Measurements from ENCODE around the gene LPCAT1. TPM values are rescaled to one million over a fixed set of nuclear protein-coding genes. Genes with fewer than 3 reads are reported as not detected.

Gene LPCAT1
- total RNA-seq, 2 donors from 2014 or later, result 53.9 to 54.6 TPM

DNA sequence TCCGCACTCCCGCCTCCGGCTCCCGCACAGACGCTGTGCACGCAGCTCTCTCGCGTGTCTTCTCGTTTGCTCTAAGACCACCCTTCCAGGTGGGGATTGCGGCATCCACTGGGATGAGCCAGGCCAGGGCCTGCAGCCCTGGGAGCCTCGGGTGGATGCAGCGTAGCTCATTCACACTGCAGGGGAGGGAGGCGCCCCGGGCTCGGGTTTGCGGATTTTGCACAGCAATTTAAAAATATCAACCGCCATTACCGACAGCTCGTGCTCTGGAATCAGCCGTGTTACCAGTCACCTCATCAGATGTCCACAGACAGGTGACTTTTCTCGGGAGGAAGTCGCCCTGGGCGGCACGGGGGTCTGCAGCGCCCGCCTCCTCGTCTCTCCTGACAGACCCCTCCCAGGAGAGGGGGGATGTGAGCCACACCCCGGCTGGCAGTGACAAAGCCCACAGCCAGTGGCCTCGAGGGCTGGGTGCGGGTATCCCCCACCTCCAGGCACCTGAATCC is 57.7 kb downstream of the LPCAT1 start:
- TF ChIP-seq, protein P1, sequence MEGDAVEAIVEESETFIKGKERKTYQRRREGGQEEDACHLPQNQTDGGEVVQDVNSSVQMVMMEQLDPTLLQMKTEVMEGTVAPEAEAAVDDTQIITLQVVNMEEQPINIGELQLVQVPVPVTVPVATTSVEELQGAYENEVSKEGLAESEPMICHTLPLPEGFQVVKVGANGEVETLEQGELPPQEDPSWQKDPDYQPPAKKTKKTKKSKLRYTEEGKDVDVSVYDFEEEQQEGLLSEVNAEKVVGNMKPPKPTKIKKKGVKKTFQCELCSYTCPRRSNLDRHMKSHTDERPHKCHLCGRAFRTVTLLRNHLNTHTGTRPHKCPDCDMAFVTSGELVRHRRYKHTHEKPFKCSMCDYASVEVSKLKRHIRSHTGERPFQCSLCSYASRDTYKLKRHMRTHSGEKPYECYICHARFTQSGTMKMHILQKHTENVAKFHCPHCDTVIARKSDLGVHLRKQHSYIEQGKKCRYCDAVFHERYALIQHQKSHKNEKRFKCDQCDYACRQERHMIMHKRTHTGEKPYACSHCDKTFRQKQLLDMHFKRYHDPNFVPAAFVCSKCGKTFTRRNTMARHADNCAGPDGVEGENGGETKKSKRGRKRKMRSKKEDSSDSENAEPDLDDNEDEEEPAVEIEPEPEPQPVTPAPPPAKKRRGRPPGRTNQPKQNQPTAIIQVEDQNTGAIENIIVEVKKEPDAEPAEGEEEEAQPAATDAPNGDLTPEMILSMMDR (IDR thresholded peaks at IDR 0.05), result no peak
- DNase-seq (ENCODE audit: low spot score), result no peak
- H3K4me3 ChIP-seq, result no peak overlapping the region
- peaks cover 40% of the 10 kb centered on the region for H3K36me3 ChIP-seq
- no peak for ATAC-seq (ENCODE audit: insufficient number of reproducible peaks, low FRiP score, low read depth)
- no peak overlapping the region for H3K27ac ChIP-seq
- no peaks in the 10 kb centered on the region for H3K9me3 ChIP-seq
- H3K27me3 ChIP-seq (replicated peaks; ENCODE audit: insufficient read depth), result no peaks in the 10 kb centered on the region
- no peaks in the 10 kb centered on the region for H3K4me1 ChIP-seq (ENCODE audit: control insufficient read depth in 1 of 2, low read depth in 2 of 2)

DNA sequence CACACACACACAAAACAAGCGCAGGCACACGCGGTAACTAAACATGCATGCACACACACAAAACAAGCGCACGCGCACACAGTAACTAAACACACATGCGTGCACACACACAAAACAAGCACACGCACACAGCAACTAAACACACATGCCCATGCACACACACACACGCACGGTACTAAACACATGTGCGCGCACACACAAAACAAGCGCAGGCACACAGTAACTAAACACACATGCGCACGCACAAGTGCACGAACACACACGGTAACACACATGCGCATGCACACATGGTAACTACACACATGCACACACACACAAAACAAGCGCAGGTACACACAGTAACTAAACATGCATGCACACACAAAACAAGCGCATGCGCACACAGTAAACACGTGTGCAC is 58.6 kb downstream of the LPCAT1 start:
- peaks cover 40% of the 10 kb centered on the region for H3K36me3 ChIP-seq
- H3K27ac ChIP-seq, result no peak overlapping the region
- H3K4me1 ChIP-seq (ENCODE audit: control insufficient read depth in 1 of 2, low read depth in 2 of 2), result no peaks in the 10 kb centered on the region
- no peak overlapping the region for H3K4me3 ChIP-seq
- H3K27me3 ChIP-seq (replicated peaks; ENCODE audit: insufficient read depth), result no peaks in the 10 kb centered on the region
- TF ChIP-seq, protein P1 (IDR thresholded peaks at IDR 0.05), result no peak
- DNase-seq (ENCODE audit: low spot score), result no peak
- H3K9me3 ChIP-seq, result no peaks in the 10 kb centered on the region
- no peak for ATAC-seq (ENCODE audit: insufficient number of reproducible peaks, low FRiP score, low read depth)

DNA sequence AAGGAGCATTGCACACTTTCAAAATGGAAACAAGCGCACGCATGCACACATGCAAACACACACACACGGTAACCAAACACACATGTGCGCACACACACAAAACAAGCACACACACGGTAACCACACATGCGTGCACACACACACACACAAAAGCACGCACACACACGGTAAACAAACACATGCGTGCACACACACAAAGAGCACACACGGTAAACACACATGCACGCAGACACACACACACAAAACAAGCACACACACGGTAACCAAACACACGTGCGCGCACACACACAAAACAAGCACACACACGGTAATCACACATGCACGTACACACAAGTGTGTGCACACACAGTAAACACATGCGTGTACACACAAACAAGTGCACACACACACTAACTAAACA is 59.2 kb downstream of the LPCAT1 start:
- no peaks in the 10 kb centered on the region for H3K9me3 ChIP-seq
- H3K36me3 ChIP-seq, result peaks cover 40% of the 10 kb centered on the region
- H3K27me3 ChIP-seq (replicated peaks; ENCODE audit: insufficient read depth), result no peaks in the 10 kb centered on the region
- H3K4me1 ChIP-seq (ENCODE audit: control insufficient read depth in 1 of 2, low read depth in 2 of 2), result no peaks in the 10 kb centered on the region
- DNase-seq (ENCODE audit: low spot score), result no peak
- H3K27ac ChIP-seq, result no peak overlapping the region
- no peak overlapping the region for H3K4me3 ChIP-seq
- no peak for ATAC-seq (ENCODE audit: insufficient number of reproducible peaks, low FRiP score, low read depth)
- TF ChIP-seq, protein P1 (IDR thresholded peaks at IDR 0.05), result no peak

DNA sequence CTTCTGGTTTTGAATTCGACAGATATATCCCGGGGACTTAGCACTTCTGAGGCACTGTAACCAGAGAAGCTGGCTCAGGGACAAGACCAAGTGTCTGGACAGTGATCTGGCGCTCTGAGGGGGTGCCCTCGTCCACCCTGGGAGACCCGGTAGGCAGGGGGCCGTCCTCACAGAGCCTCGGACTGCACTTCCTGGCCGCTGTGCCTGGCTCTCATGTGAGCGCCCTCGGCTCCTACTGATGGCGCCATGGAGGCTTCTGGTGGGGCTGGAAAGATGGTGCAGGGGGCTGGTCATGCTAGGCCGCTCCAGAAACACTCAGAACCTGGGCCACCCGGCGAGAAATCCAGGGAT is 59.7 kb downstream of the LPCAT1 start:
- Histone ChIP-seq H3K4me3 (no peak overlapping the region), H3K36me3 (peaks cover 38% of the 10 kb centered on the region), H3K4me1 (ENCODE audit: control insufficient read depth in 1 of 2, low read depth in 2 of 2) (no peaks in the 10 kb centered on the region), H3K9me3 (no peaks in the 10 kb centered on the region), H3K27me3 (replicated peaks; ENCODE audit: insufficient read depth) (no peaks in the 10 kb centered on the region), H3K27ac (no peak overlapping the region)
- ATAC-seq (ENCODE audit: insufficient number of reproducible peaks, low FRiP score, low read depth) (no peak), DNase-seq (ENCODE audit: low spot score) (no peak)
- TF ChIP-seq, protein P1 (IDR thresholded peaks at IDR 0.05), result no peak

DNA sequence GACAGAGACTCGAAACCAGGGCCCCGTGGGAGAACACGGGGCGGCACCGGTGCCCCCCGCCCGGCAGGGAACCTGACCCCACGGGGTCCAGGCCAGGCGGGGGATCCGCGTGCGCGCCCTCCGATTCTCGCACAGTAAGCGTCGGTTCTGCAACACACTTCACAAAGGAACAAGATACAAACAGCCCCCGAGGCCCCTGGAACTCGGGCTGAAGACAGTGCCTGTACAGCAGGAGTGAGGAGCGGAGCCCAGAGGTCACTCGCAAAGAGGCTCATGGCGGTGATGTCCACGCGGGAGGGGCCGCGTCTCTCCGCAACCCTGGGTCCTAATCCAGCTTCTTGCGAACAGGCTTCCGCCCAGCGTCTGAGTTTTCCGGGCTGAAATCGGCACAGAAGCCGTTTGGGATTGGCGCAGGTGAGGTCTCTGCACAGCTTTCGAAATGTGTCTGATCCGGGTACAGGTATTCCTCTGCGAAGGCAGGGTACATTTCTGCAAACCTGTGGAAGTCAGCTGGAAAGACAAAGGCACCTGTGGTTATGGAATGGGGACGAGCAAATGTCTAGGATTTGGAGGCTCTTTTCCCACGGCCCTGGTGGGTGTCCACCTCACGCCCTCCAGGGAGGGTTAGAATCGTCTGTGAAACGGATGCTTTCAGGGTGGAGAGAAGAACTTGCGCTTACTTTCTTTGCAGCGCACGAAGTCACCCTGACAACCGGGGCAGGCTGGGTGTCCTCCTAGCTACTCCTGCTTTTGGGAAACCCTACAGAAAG is 60.2 kb downstream of the LPCAT1 start:
- Histone ChIP-seq H3K4me3 (no peak overlapping the region), H3K27ac (no peak overlapping the region), H3K36me3 (peaks cover 38% of the 10 kb centered on the region), H3K27me3 (replicated peaks; ENCODE audit: insufficient read depth) (no peaks in the 10 kb centered on the region), H3K9me3 (no peaks in the 10 kb centered on the region), H3K4me1 (ENCODE audit: control insufficient read depth in 1 of 2, low read depth in 2 of 2) (no peaks in the 10 kb centered on the region)
- TF ChIP-seq, protein P1 (IDR thresholded peaks at IDR 0.05), result no peak
- no peak for ATAC-seq (ENCODE audit: insufficient number of reproducible peaks, low FRiP score, low read depth)
- DNase-seq (ENCODE audit: low spot score), result no peak

Data from thoracic aorta (tissue), 2 donors.